ENCODE measurements around the gene AKAP17A. TPM values are rescaled to one million over a fixed set of nuclear protein-coding genes. Genes with fewer than 3 reads are reported as not detected.

AKAP17A gene
- polyA plus RNA-seq, 3 donors, result 8.9 to 118 (median 13.6) TPM

- H3K4me3 Mint-ChIP-seq, result no peak overlapping the region
- 97% methylated on average over 10 of the region's 11 CpGs for WGBS (ENCODE audit: insufficient coverage)
Measured at GRCh38 chrX:1609311-1609710, 17.9 kb downstream of the AKAP17A start.

GRCh38 chrX:1609762-1610161, 18.4 kb downstream of the AKAP17A start:
- Histone ChIP-seq H3K9me3 (replicated peaks in 1 of 2; ENCODE audit: control insufficient read depth in 1 of 2, insufficient read depth in 1 of 2, low read length in 2 of 2) (no peaks in the 10 kb centered on the region), H3K36me3 (replicated peaks in 1 of 2; ENCODE audit: control insufficient read depth in 1 of 2, insufficient read depth in 2 of 2, low read length in 2 of 2) (no peaks in the 10 kb centered on the region), H3K9ac (ENCODE audit: insufficient read depth, low read length, poor library complexity, severe bottlenecking) (no peak overlapping the region), H3K4me2 (replicated peaks; ENCODE audit: extremely low read depth, low read length, poor library complexity, severe bottlenecking) (no peak overlapping the region), H3K27me3 (ENCODE audit: control insufficient read depth in 2 of 2, insufficient read depth in 2 of 2, low read length in 2 of 2) (no peaks in the 10 kb centered on the region), H3K4me1 (ENCODE audit: control insufficient read depth in 1 of 2, insufficient read depth in 2 of 2, low read length in 2 of 2) (no peaks in the 10 kb centered on the region), H3K4me3 (replicated peaks in 1 of 3; ENCODE audit: low read depth in 2 of 3, low read length in 3 of 3) (no peak overlapping the region), H2AFZ (ENCODE audit: insufficient read depth, low read depth, low read length, poor library complexity, severe bottlenecking) (no peak overlapping the region), H3K79me2 (ENCODE audit: insufficient read depth, low read length) (no peaks in the 10 kb centered on the region), H4K20me1 (ENCODE audit: insufficient read depth, low read length) (peaks cover under 1% of the 10 kb centered on the region), H3K27ac (ENCODE audit: low read depth in 1 of 2, low read length in 2 of 2) (no peak overlapping the region)
- Mint-ChIP-seq H3K27me3 (ENCODE audit: low read depth in 3 of 3) (peaks cover 2 to 3% (median 2%) of the 10 kb centered on the region in 3 donors), H3K9me3 (peaks cover 0 to 2% (median 0%) of the 10 kb centered on the region in 7 donors), H3K36me3 (peaks cover 0 to 20% of the 10 kb centered on the region in 2 donors), H3K4me1 (peaks cover 2% of the 10 kb centered on the region), H3K4me3 (no peak overlapping the region), H3K27ac (peak overlapping the region in 1 of 7 donors; percentile 83)
- TF ChIP-seq CTCF (IDR thresholded peaks at IDR 0.05), result no peak
- 99% methylated on average over 10 of the region's 10 CpGs for WGBS (ENCODE audit: insufficient coverage)
- no peak for DNase-seq
- intact Hi-C loops (cut with micrococcal nuclease), result no loop called here

More at GRCh38 chrX:1609311-1609710, 17.9 kb downstream of the AKAP17A start:
- Mint-ChIP-seq H3K36me3 (peaks cover under 1 to 20% of the 10 kb centered on the region in 2 donors), H3K4me1 (peaks cover 2% of the 10 kb centered on the region), H3K27me3 (ENCODE audit: low read depth in 3 of 3) (peaks cover 1 to 2% (median 2%) of the 10 kb centered on the region in 3 donors), H3K9me3 (peaks cover 0 to 2% (median 0%) of the 10 kb centered on the region in 7 donors), H3K27ac (peak overlapping the region in 2 of 7 donors; percentile 34 to 83)
- Histone ChIP-seq H3K36me3 (replicated peaks in 1 of 2; ENCODE audit: control insufficient read depth in 1 of 2, insufficient read depth in 2 of 2, low read length in 2 of 2) (no peaks in the 10 kb centered on the region), H4K20me1 (ENCODE audit: insufficient read depth, low read length) (peaks cover 5% of the 10 kb centered on the region), H3K27ac (ENCODE audit: low read depth in 1 of 2, low read length in 2 of 2) (no peak overlapping the region), H3K79me2 (ENCODE audit: insufficient read depth, low read length) (no peaks in the 10 kb centered on the region), H3K27me3 (ENCODE audit: control insufficient read depth in 2 of 2, insufficient read depth in 2 of 2, low read length in 2 of 2) (no peaks in the 10 kb centered on the region), H3K4me1 (ENCODE audit: control insufficient read depth in 1 of 2, insufficient read depth in 2 of 2, low read length in 2 of 2) (no peaks in the 10 kb centered on the region), H3K9ac (ENCODE audit: insufficient read depth, low read length, poor library complexity, severe bottlenecking) (no peak overlapping the region), H2AFZ (ENCODE audit: insufficient read depth, low read depth, low read length, poor library complexity, severe bottlenecking) (no peak overlapping the region), H3K4me3 (replicated peaks in 1 of 3; ENCODE audit: low read depth in 2 of 3, low read length in 3 of 3) (no peak overlapping the region), H3K4me2 (replicated peaks; ENCODE audit: extremely low read depth, low read length, poor library complexity, severe bottlenecking) (no peak overlapping the region), H3K9me3 (replicated peaks in 1 of 2; ENCODE audit: control insufficient read depth in 1 of 2, insufficient read depth in 1 of 2, low read length in 2 of 2) (no peaks in the 10 kb centered on the region)
- DNase-seq, result no peak
- intact Hi-C loops (cut with micrococcal nuclease), result no loop called here
- no peak for TF ChIP-seq CTCF (IDR thresholded peaks at IDR 0.05)

All from CD14-positive monocyte (primary cell).